ENCODE data around the gene UNC5C. TPM values are rescaled to one million over a fixed set of nuclear protein-coding genes. Genes with fewer than 3 reads are reported as not detected.

Gene UNC5C
- total RNA-seq, 1 donor from 2014 or later, result 2.2 TPM

GRCh38 chr4:95398217-95398616 lies 150.6 kb downstream of the UNC5C start:
- TF ChIP-seq CTCF (conservative IDR thresholded peaks at IDR 0.05; ENCODE audit: low read depth, low read length), result no peak
- H3K4me3 ChIP-seq (ENCODE audit: low read depth, low read length), result no peak overlapping the region

GRCh38 chr4:95394752-95395306 lies 153.9 kb downstream of the UNC5C start:
- DNase-seq (ENCODE audit: low read depth), result peak; percentile 16
- no peak overlapping the region for H3K4me3 ChIP-seq (ENCODE audit: low read depth, low read length)
- TF ChIP-seq CTCF (conservative IDR thresholded peaks at IDR 0.05; ENCODE audit: low read depth, low read length), result no peak

More at GRCh38 chr4:95398217-95398616, 150.6 kb downstream of the UNC5C start:
- no peak for DNase-seq (ENCODE audit: low read depth)

- no peak for DNase-seq (ENCODE audit: low read depth)
- H3K4me3 ChIP-seq (ENCODE audit: low read depth, low read length), result no peak overlapping the region
- TF ChIP-seq CTCF (conservative IDR thresholded peaks at IDR 0.05; ENCODE audit: low read depth, low read length), result no peak
These were observed 155.0 kb downstream of the UNC5C start for GRCh38 chr4:95393821-95394220.

GRCh38 chr4:95388911-95389310 lies 159.9 kb downstream of the UNC5C start:
- DNase-seq (ENCODE audit: low read depth), result peak; percentile 55
- no peak for TF ChIP-seq CTCF (conservative IDR thresholded peaks at IDR 0.05; ENCODE audit: low read depth, low read length)
- no peak overlapping the region for H3K4me3 ChIP-seq (ENCODE audit: low read depth, low read length)

- TF ChIP-seq CTCF (conservative IDR thresholded peaks at IDR 0.05; ENCODE audit: low read depth, low read length), result no peak
- no peak overlapping the region for H3K4me3 ChIP-seq (ENCODE audit: low read depth, low read length)
- no peak for DNase-seq (ENCODE audit: low read depth)
These were observed 161.1 kb downstream of the UNC5C start for GRCh38 chr4:95387719-95388118.

GRCh38 chr4:95386410-95386809 lies 162.4 kb downstream of the UNC5C start:
- no peak for TF ChIP-seq CTCF (conservative IDR thresholded peaks at IDR 0.05; ENCODE audit: low read depth, low read length)
- no peak for DNase-seq (ENCODE audit: low read depth)
- H3K4me3 ChIP-seq (ENCODE audit: low read depth, low read length), result no peak overlapping the region

GRCh38 chr4:95381843-95382580 lies 166.8 kb downstream of the UNC5C start:
- DNase-seq (ENCODE audit: low read depth), result no peak
- TF ChIP-seq CTCF (conservative IDR thresholded peaks at IDR 0.05; ENCODE audit: low read depth, low read length), result no peak
- no peak overlapping the region for H3K4me3 ChIP-seq (ENCODE audit: low read depth, low read length)

Measured in epithelial cell of proximal tubule (primary cell).